ENCODE measurements around the gene EXOC4.

Gene EXOC4

GRCh38 chr7:134088199-134088598 is 835.3 kb downstream of the EXOC4 start:
- no peak for DNase-seq (ENCODE audit: low read depth in 1 of 2, low spot score in 1 of 2)

GRCh38 chr7:134089446-134089845 is 836.6 kb downstream of the EXOC4 start:
- DNase-seq (ENCODE audit: low read depth in 1 of 2, low spot score in 1 of 2), result no peak

- DNase-seq (ENCODE audit: low read depth in 1 of 2, low spot score in 1 of 2), result no peak
These were observed 845.2 kb downstream of the EXOC4 start for GRCh38 chr7:134098072-134098471.

GRCh38 chr7:134101716-134102115 is 848.8 kb downstream of the EXOC4 start:
- no peak for DNase-seq (ENCODE audit: low read depth in 1 of 2, low spot score in 1 of 2)

GRCh38 chr7:134104166-134104565 is 851.3 kb downstream of the EXOC4 start:
- no peak for DNase-seq (ENCODE audit: low read depth in 1 of 2, low spot score in 1 of 2)

GRCh38 chr7:134105841-134106240 is 853.0 kb downstream of the EXOC4 start:
- no peak for DNase-seq (ENCODE audit: low read depth in 1 of 2, low spot score in 1 of 2)

- DNase-seq (ENCODE audit: low read depth in 1 of 2, low spot score in 1 of 2), result no peak
These were observed 855.9 kb downstream of the EXOC4 start for GRCh38 chr7:134108802-134109201.

- DNase-seq (ENCODE audit: low read depth in 1 of 2, low spot score in 1 of 2), result no peak
These were observed 860.8 kb downstream of the EXOC4 start for GRCh38 chr7:134113655-134114054.

- no peak for DNase-seq (ENCODE audit: low read depth in 1 of 2, low spot score in 1 of 2)
These were observed 862.1 kb downstream of the EXOC4 start for GRCh38 chr7:134114992-134115391.

All from activated CD4-positive, alpha-beta T cell treated with anti-CD3 and anti-CD28 coated beads, Interleukin-2, amount 50 U/mL, for 24 hours (primary cell).